NCI-H774 (cell line): Measurements from ENCODE around the gene LGMN.
"Not testable (repeated sequence)": the region's sequence is repeated elsewhere in the genome, so short reads cannot be mapped to it uniquely, and the experiment has no call there.

ENCODE experiments used
- DNase-seq: peaks from one replicate; lab custom pipeline; 2025; lab: John Stamatoyannopoulos, UW

The LGMN gene

DNA sequence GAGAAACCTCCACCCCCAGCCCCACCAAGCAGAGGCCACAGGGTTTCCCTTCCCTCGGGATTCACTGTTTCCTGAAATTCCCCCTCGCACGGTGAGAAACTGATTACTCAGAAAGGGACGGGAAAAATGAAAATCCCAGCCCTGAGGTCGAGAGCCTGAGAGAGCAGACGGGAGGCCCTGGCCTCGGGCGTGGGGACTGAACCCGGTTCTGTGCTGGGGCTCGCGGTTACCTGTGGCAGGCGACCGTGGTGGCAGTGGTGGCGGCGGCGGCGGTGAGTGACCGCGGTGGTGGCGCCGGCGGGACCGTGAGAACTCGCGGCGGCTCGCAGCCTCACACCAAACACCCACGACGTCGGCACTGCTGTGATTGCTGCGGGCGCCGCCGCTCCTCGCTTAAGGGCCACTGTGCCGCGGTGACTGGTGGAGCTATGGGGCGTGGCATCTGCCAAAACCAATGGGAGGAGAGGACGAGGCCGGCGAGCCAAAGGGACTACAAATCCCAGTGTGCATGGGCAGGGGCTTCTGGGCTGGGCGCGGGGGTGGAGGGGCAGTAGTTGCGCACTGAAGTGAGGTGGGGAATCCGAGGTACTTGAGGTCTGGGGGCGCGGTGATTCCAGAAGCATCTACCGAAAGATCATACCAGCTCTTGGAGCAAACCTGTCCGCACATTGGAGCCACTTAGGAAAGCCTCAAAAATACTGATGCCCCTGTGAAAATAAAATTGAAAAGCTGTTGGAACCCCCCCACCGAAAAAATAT, at the start of gene LGMN:
Gene LGMN (minus strand): TSS at position 369 of the 758 bp plus-strand sequence. CDS start 15,841 bp downstream, outside the sequence.
- DNase-seq, result peak; percentile 94

DNA sequence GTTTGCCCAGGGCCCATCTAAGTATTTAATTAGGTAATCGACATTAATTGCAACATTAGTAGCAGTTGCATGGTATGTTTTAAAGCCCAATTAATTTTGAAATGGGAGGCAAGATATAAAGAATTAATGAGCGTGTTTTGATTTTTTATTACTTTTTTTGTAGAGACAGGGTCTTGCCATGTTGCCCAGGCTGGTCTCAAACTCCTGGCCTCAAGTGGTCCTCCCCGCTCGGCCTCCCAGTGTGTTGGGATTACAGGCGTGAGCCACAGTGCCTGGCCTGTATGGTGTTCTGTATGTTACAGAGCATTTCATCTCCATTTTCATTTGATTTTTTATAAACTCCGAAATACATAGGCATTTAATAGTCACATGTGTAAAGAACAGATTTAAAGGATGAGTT, 46.5 kb upstream of the LGMN start:
- DNase-seq, result no peak

DNA sequence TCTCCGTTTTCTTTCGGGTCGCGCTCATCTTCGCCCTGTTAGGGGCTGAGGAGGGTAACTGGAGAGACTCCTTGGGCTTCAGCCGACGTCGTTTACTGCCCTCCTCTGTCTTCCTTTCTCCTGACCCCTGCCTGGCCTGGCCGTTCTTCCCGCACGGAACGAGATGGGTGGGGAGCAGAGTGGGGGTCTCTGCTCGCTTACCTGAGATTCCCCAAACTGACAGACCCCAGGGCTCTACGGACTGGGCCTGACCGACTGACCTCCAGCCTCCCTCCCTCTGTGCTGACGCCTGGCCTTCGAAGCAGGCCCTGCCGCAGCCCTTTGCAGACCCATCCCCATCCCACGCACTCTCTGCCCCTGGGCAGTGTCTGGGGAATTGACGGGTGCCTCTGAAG, 46.1 kb upstream of the LGMN start:
- DNase-seq, result no peak

DNA sequence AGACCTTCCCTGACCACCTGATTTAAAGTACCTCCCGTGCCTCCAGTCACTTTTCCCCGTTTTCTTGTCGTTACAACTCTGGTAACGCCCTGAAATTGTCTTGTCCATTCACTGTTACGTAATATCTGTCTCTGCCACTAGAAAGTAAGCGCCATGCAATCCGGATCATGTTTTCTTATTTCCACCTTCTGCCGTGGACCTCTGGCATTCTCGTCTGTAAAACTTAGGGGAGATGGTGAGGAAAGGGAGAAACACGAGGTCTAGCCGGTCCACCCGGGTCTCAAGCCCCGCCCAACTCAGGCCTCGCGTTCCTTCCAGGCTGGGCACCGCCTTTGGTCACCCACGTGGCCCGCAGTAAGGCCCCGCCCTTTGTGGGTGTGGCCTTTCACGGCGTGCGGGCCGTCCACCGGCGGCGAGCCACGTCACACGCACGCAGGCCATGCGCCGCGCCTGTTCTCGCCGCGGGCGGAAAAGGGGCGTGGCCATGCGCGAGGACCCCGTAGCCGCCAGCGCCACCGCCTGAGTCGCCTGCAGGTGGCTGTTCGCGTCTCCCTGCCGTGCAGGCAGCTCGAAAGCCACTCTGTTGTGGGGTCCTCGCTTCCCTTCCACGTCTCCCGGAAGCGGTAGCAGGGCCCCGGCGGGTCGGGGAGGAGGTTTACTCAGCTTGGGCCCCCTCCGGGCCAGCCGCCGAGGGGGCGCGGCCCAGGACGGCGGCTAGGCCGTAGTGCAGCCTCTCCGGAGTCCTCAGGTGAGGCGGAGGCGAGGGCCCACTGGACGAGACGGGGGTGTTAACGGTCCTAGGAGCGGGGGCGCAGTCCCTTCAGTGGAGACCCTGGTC, 45.5 kb upstream of the LGMN start, which contains the start of gene GOLGA5:
Gene GOLGA5 (plus strand): TSS at position 597 of the 838 bp plus-strand sequence. CDS start 3,133 bp downstream, outside the sequence.
- DNase-seq, result peak; percentile 97

DNA sequence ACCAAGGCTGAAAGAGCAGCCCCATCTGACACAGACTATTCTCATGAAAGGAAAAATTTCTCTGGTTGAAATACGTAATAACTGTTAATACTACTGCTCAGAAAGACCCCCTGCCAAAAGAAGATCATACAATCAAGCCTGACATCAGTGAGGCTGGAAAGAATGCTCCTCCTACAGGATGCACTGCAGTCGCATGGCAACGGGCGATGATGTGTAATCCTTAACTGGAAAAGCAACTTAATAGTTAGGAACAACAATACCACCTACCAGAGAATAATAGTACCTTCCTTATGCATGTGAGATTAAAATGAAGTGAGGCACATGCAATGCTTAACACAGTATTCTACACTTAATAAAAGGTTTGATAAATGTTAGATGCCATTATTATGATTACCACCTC, 44.5 kb upstream of the LGMN start:
- DNase-seq, result no peak

DNA sequence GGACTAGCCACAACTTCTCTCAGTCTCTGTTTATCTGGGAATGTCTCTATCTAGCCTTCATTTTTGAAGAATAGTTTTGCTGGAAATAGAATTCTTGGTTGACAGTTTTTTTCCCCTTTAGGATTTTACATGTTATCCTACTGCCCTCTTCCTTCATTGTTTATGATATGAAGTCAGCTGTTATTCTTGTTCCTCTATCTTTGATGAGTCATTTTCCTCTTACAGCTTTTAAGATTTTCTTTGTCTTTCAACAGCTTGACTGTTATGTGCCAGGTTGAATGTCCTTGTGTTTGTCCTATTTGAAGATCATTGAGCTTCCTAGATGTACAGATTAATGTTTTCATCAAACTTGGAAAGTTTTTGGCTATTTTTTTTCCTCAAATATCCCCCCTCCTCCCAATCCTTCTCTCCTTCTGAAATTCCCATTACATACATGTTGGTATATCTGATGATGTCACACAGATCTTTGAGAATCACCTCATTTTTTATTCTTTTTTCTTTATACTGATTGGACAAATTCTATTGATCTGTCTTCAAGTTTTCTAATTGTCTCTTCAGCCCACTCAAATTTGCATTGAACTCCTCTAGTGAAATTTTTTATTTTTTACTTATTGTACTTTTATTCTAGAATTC, 41.1 kb upstream of the LGMN start:
- DNase-seq, result no peak

DNA sequence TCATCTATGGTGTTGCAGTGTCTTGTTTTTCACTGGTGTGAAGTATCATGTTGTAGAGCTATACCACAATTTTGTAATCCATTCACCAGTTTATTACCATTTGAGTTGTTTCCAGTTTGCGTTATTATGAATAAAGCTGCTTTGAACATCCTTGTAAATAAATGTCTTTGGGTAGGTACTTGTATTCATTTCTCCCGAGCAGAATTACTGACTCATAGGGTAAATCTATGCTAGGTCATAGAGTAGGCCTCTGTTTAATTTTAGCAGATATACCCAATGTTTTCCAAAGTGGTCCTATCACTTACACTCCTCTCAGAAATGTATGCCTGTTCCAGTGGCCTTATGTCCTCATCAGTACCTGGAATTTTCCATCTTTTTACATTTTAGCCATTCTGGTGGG, 39.1 kb upstream of the LGMN start:
- no peak for DNase-seq

DNA sequence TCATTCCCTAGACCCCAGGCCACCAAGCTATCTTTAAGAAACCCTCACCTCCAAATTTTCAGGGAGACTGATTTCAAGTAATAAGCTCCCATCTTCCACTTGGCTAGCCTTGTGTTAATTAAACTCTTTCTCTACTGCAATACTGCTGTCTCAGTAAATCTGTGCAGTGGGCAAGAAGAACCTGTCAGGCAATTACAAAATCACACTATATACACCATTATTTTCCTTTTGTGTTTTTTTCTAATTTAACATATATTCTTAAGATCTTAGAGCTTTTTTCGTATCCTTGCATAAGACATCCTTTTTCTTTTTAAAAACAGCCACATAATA, 38.0 kb upstream of the LGMN start:
- DNase-seq, result no peak

DNA sequence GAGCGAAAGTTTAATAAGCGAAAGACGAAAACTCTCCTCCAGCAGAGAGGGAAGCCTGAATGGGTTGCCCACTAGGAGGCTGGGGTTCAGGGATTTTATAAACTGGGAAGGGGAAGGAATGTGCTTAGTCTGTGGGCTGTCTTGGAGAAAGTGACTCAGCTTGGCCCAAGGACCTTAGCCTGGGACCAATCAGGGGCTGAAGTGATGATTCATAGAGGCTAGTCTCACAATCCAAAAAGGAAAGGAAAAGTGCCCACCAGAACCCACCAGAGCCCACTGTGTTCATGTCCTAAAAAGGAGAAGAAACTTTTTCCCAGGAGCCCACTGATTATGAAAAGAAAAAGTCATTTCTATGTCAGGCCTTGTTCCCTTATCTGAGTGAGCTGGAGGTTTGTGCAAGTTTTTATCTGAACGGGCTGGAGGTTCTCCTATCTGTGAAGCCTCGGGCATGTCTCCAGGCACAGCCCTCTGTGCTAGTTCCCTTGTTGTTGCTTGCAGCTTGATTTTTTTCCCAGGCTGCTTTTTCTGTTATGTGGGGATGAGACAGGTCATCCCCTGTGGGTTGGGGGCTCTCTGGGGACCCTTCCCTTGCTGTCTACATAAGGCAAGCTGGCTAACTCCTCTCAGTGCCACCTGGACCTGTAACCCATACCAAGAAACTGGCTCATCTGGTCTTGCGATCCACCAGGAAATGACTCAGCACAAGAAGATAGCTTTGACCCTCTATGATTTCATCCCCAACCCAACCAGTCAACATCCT, 37.4 kb upstream of the LGMN start:
- no peak for DNase-seq

DNA sequence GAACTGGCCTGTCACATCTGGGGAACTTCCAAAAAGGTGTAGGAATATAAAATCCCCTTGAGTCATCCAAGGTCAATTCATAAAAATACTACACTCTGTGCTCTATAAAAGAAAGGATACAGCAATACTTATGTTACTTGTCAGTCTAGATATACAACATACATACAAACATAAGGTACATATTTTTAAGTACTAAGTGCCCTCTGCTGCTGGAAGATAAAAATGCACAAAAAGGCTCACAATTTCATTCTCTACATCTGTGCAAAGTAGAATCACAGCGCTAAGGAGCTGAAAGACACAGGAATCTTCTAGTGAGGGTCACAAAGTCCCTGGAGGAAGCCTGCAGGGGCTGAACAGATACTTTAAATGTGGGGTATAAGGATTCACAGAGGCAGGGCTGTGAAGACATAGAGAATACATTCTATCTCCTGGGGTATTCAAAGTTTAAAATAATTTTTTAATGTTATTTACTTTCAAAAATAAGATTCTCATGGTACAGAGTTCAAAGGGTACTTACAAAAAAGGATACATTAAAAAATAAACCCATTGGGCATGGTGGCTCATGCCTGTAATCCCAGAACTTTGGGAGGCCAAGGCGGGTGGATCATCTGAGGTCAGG, 35.5 kb upstream of the LGMN start:
- DNase-seq, result peak; percentile 52

DNA sequence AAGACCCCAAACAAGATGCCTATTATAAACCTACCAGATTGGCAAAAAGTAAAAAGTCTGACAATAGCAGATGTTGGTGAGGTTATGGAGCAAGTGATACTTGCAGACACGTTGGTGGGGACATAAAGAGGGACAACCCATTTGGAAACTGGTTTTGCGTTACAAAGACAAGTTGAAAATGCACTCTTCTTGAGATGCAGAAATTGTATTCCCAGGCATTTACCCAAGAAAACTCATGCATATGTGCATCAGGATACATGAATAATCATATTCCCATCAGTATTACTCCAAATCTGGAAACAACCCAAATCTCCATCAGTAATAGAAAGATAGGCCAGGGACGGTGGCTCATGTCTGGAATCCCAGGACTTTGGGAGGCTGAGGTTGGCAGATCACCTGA, 32.9 kb upstream of the LGMN start:
- DNase-seq, result no peak

DNA sequence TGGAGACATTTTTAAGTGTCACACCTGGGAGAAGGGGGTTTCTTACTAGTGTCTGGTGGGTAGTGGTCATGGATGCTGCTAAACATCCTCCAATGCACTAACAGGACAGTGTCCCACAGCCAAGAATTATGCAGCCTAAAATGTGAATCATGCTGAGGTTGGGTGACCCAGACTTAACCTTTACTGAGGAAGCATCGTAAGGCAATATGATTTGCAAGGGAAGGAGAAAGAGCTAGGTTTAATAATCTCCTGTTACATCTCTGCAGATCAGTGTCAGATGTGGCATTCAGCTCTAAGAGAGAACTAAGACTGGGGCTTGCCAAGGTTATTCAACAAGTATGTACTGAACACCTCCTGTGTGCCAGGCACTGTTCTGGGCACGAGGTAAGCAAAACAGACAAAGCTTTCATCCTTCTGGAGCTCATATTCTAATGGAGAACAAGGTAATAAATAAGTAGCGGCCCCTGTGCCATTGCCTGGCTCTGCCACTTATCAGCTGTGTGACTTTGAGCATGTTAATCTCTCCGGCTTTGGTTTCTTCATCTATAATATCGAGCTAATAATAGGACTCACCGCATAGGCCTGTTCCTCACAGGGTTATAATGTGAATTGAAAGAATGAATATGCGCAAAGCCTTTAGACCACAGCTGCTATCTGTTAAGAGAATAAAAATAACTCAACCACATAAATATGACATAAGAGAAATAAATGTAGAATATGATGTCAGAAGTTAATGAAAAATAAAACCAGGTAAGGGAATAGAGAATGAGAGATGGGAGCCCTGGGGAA, 32.2 kb upstream of the LGMN start:
- no peak for DNase-seq

DNA sequence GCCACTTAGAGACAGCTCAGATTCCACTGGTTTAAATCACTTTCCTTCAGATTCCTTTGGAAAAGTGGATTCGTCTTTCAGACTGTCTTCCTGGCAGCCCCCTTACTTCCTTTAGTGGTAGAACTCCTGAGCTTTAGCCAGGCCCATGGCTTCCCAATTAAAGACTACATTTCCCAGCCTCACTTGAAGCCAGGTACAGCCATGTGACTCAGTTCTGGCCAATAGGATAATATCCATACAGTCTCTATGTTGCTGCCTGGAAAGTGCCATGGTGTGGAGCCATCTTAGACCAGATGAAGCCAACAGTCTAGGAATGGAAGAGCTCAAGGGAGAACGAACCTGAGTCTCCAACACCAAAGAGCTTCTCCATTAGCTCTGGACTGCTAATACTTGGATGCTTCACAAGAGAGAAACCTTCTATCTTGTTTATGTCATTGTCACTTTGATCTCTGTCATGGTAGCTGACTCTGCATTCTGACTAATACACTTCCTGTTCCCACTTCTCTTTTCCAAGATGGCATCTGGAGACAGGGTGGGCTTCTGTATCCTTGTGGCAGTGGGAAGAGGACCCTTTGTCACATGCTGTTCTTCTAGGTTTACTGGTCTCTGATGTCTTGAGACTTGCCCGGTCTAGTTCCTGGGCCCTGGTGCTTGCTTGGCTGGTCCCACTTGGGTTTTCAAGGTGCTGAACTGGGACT, 30.6 kb upstream of the LGMN start:
- DNase-seq, result not testable (repeated sequence)

DNA sequence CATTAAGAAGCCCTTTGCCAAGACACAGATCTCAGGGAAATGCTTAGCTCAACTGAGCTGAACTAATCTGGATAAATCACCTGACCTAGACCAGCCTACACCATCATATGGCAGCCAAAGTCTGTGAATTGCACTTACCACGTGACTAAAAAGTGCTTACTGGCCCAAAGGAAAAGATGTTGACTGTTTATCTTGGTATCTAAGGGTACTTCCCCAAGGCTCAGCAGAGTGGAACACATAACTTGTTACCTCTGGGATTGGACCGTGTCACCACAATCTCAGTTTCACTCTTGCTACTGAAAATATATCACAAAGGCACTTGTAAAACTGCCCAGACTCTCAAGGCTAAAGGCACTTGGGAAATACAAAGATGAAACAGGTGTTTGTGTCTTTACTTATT, 26.9 kb upstream of the LGMN start:
- not testable (repeated sequence) for DNase-seq

DNA sequence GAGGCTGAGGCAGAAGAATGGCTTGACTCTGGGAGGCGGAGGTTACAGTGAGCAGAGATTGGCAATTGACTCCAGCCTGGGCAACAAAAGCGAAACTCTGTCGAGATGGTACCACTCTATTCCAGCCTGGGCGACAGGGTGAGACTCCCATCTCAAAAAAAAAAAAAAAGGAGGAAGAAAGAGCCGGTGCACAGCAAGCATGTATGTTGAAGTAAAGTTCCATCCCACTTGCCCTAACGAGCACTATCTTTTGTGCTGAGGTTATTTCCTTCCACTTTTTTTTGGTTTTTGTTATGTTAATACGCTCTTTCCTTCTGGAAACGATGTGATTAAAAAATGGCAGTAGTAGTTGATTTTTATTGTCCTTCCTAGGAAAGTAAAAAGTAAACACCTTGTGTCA, 26.1 kb upstream of the LGMN start:
- no peak for DNase-seq

DNA sequence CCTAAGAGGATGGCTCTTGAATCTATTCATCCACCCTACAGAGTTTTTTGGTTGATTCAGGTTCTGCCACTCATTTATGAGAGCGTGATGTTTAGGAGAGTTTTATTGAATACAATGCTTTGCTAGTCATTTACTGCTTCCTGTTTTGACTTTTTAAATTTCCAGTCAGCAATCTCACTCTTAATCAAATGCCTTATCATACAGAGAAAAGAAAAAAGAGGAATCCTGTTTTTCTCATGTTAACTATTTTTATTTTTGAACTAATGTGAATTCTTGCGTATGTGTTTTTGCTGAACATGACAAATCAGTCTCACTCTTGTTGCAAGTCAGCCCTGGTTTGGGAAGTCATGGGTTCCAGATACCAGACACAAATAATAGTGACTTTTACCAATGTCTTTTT, 22.1 kb upstream of the LGMN start:
- no peak for DNase-seq

DNA sequence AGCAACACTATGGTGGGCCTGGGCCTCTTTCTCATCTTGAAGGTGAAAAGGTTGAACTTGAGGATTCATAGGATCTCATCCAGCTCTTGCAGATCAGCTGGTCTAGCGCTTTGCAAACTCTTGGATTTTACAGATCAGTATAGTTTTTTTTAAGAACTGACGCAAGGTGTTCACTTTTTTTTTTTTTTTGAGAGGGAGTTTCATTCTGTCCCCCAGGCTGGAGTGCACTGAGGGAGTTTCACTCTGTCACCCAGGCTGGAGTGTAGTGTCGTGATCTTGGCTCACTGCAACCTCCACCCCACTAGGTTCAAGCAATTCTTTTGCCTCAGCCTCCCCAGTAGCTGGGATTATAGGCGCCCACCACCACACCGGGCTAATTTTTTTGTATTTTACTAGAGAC, 20.4 kb upstream of the LGMN start:
- no peak for DNase-seq

DNA sequence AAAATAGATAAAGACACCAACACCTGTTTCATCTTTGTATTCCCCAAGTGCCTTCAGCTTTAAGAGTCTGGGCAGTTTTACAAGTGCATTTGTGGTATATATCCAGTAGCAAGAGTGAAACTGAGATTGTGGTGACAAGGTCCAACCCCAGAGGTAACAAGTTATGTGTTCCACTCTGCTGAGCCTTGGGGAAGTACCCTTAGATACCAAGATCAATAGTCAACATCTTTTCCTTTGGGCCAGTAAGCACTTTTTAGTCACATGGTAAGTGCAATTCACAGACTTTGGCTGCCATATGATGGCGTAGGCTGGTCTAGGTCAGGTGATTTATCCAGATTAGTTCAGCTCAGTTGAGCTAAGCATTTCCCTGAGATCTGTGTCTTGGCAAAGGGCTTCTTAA, 19.8 kb upstream of the LGMN start:
- not testable (repeated sequence) for DNase-seq

DNA sequence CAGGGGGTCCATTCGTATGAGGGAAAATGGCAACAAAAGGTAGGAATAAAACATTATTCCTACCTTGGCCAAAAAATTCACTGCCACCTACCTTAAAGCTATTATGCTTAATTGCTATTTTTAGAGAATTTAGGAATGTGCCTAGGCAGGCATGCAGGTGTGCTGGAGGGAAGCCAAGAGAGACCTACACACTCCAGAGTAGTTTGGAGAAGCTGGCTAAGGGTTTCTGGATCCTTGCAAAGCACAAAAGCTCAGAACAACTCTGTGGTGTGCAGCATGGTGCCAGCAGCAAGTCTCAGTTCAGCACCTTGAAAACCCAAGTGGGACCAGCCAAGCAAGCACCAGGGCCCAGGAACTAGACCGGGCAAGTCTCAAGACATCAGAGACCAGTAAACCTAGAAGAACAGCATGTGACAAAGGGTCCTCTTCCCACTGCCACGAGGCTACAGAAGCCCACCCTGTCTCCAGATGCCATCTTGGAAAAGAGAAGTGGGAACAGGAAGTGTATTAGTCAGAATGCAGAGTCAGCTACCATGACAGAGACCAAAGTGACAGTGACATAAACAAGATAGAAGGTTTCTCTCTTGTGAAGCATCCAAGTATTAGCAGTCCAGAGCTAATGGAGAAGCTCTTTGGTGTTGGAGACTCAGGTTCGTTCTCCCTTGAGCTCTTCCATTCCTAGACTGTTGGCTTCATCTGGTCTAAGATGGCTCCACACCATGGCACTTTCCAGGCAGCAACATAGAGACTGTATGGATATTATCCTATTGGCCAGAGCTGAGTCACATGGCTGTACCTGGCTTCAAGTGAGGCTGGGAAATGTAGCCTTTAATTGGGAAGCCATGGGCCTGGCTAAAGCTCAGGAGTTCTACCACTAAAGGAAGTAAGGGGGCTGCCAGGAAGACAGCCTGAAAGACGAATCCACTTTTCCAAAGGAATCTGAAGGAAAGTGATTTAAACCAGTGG, 15.5 kb upstream of the LGMN start:
- not testable (repeated sequence) for DNase-seq
